Fibroblast of lung (primary cell): ENCODE results near the gene LNPEP.

Experiments
- EZH2 ChIP-seq: IDR thresholded peaks from 2 replicates; pipeline ENCODE4 v1.5.1; 2012; ENCODE audit warnings: low read length, control low read depth, mild to moderate bottlenecking; ENCODE audit errors: missing control alignments
- TF ChIP-seq, protein P1 (sequence below), 2 donors: IDR thresholded peaks in 1 of 2; conservative IDR thresholded peaks in 1 of 2; 1 replicate in 1 of 2; 2 replicates in 1 of 2; pipeline ENCODE4 v1.5.1; 2011 to 2012; ENCODE audit warnings: low read length in 2 of 2, control low read depth in 1 of 2, inconsistent platforms in 1 of 2, low read depth in 1 of 2, mild to moderate bottlenecking in 1 of 2

DNA sequence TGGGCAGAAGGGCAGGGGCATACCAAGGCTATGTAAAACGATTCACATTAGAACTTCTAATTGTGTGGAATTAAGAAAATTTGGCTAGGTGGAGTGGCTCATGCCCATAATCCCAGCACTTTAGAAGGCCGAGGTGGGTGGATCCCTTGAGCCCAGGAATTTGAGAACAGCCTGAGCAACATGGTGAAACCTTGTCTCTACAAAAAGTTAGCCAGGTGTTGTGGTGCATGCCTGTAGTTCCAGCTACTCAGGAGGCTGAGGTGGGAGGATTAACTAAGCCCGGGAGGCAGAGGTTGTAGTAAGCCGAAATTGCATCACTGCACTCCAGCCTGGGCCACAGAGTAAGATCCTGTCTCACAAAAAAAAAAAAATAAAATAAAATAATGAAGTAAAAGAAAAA, 141.4 kb downstream of the LNPEP start:
- TF ChIP-seq, protein P1, sequence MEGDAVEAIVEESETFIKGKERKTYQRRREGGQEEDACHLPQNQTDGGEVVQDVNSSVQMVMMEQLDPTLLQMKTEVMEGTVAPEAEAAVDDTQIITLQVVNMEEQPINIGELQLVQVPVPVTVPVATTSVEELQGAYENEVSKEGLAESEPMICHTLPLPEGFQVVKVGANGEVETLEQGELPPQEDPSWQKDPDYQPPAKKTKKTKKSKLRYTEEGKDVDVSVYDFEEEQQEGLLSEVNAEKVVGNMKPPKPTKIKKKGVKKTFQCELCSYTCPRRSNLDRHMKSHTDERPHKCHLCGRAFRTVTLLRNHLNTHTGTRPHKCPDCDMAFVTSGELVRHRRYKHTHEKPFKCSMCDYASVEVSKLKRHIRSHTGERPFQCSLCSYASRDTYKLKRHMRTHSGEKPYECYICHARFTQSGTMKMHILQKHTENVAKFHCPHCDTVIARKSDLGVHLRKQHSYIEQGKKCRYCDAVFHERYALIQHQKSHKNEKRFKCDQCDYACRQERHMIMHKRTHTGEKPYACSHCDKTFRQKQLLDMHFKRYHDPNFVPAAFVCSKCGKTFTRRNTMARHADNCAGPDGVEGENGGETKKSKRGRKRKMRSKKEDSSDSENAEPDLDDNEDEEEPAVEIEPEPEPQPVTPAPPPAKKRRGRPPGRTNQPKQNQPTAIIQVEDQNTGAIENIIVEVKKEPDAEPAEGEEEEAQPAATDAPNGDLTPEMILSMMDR (conservative IDR thresholded peaks at IDR 0.05 in 1 of 2, IDR thresholded peaks at IDR 0.05 in 1 of 2; ENCODE audit: low read depth in 1 of 2, low read length in 2 of 2): no peak
- TF ChIP-seq EZH2: no peak
